ENCODE measurements around the gene ANO4. TPM values are rescaled to one million over a fixed set of nuclear protein-coding genes. Genes with fewer than 3 reads are reported as not detected.

ANO4 gene
- total RNA-seq, 1 experiment from 2014 or later = 5.7 TPM

- peaks cover 0 to 4% of the 10 kb centered on the region in 2 experiments; a peak in 2 of 5 replicates for H3K9me3 Mint-ChIP-seq
- Histone ChIP-seq H4K5ac (ENCODE audit: insufficient read length, low read depth, low read length) (no peak overlapping the region), H2BK5ac (ENCODE audit: insufficient read length, low read length) (no peak overlapping the region), H3K4me1 (ENCODE audit: insufficient read depth, low read length) (peaks cover 5% of the 10 kb centered on the region), H3K27ac (ENCODE audit: insufficient read length, low read depth, low read length) (no peak overlapping the region), H2BK120ac (ENCODE audit: low read depth, low read length, poor library complexity, severe bottlenecking) (no peak overlapping the region), H2AK5ac (ENCODE audit: insufficient read length, low read length) (no peak overlapping the region), H3K4ac (ENCODE audit: low read depth, low read length) (no peak overlapping the region), H3K23me2 (ENCODE audit: insufficient read length, low read depth, low read length, poor library complexity, severe bottlenecking) (no peaks in the 10 kb centered on the region), H3K9me3 (ENCODE audit: control insufficient read depth, low read depth, low read length) (no peaks in the 10 kb centered on the region), H4K8ac (replicated peaks; ENCODE audit: insufficient read length, low read depth, low read length) (no peak overlapping the region), H2BK20ac (ENCODE audit: low read depth, low read length, poor library complexity, severe bottlenecking) (no peak overlapping the region), H3K4me2 (ENCODE audit: insufficient read depth, insufficient read length, low read length) (no peak overlapping the region), H3K14ac (ENCODE audit: insufficient read depth, low read length) (no peak overlapping the region), H4K91ac (ENCODE audit: insufficient read length, low read depth, low read length) (no peak overlapping the region), H3K79me2 (ENCODE audit: insufficient read depth, low read length) (no peaks in the 10 kb centered on the region), H3K9ac (ENCODE audit: extremely low read depth, insufficient read length, low read length) (no peak overlapping the region), H3K23ac (ENCODE audit: insufficient read length, low read depth, low read length) (no peak overlapping the region), H3K18ac (ENCODE audit: insufficient read length, low read depth, low read length) (no peak overlapping the region), H3K27me3 (ENCODE audit: insufficient read depth, low read length) (no peaks in the 10 kb centered on the region), H2BK15ac (ENCODE audit: low read depth, low read length) (no peak overlapping the region), H3K56ac (ENCODE audit: insufficient read length, low read depth, low read length) (no peak overlapping the region), H2BK12ac (ENCODE audit: insufficient read length, low read depth, low read length) (no peak overlapping the region), H3T11ph (ENCODE audit: low read length) (no peak overlapping the region), H2AFZ (ENCODE audit: low read length) (no peak overlapping the region), H3K79me1 (ENCODE audit: insufficient read depth, low read depth, low read length, poor library complexity, severe bottlenecking) (no peaks in the 10 kb centered on the region), H4K20me1 (ENCODE audit: control insufficient read depth, insufficient read depth, insufficient read length) (no peaks in the 10 kb centered on the region)
- H3K4me1 Mint-ChIP-seq = peaks cover 18 to 29% of the 10 kb centered on the region in 2 experiments
- H3K27me3 Mint-ChIP-seq (ENCODE audit: low read depth) = no peaks in the 10 kb centered on the region
- no CpG with 5 or more reads among the region's 3 CpGs for WGBS (ENCODE audit: extremely low coverage, insufficient read length, low lambda C conversion rate)
- no peak for TF ChIP-seq CTCF (conservative IDR thresholded peaks at IDR 0.05)
- DNase-seq = no peak
- H3K27ac Mint-ChIP-seq = no peak overlapping the region
- H3K4me3 Mint-ChIP-seq = no peak overlapping the region
- peaks cover 0 to 7% (median 0%) of the 10 kb centered on the region in 3 experiments; a peak in 2 of 7 replicates for H3K36me3 Mint-ChIP-seq (ENCODE audit: insufficient read depth in 1 of 3, low read depth in 3 of 3)
Observed at GRCh38 chr12:100974341-100974740, 179.8 kb downstream of the ANO4 start.
